Astrocyte (in vitro differentiated cells and primary cell): ENCODE results near the gene DNAH1.

ENCODE experiments used
- CTCF ChIP-seq: IDR thresholded peaks from 2 replicates; pipeline ENCODE4 v1.5.1; 2011; ENCODE audit warnings: low read depth, mild to moderate bottlenecking, inconsistent platforms, low read length, moderate library complexity; ENCODE audit not compliant: insufficient read depth
- EZH2 ChIP-seq: IDR thresholded peaks from 2 replicates; pipeline ENCODE4 v1.6.1; 2012; ENCODE audit warnings: mild to moderate bottlenecking, low read length, inconsistent platforms; ENCODE audit not compliant: insufficient read depth

GRCh38 chr3:52353291-52353855 lies 37.3 kb downstream of the DNAH1 start:
- TF ChIP-seq CTCF (no peak), EZH2 (no peak)
